GM12878 (cell line): Measurements from ENCODE around the gene BEST3. TPM values are rescaled to one million over a fixed set of nuclear protein-coding genes. Genes with fewer than 3 reads are reported as not detected.
"Not testable (repeated sequence)": the region's sequence is repeated elsewhere in the genome, so short reads cannot be mapped to it uniquely, and the experiment has no call there.

Experiments used
- ATAC-seq: fragments of 200-7000 bp; cut with Tn5 transposase; 3 replicates; pipeline ENCODE4 v1.9.1; 2020; ENCODE audit warnings: mild to moderate bottlenecking, moderate library complexity
- BruUV-seq: library from RNA; stranded (reverse); fragments of 400-500 nt; replicated peaks from 2 replicates; lab custom pipeline; 2021; lab: Mats Ljungman, UMichigan
- CTCF ChIA-PET: fragments of 300-600 bp; sonication (Branson Sonifier 250); formaldehyde crosslinking; extraction: SDS; loops from one replicate; lab custom pipeline; 2021; ENCODE audit warnings: inconsistent platforms; lab: Yijun Ruan, JAX
- POLR2A ChIA-PET: fragments of 350-600 bp; formaldehyde crosslinking; extraction: SDS; loops from one replicate; lab custom pipeline; 2021; ENCODE audit warnings: inconsistent platforms; lab: Charles Lee
- RAD21 ChIA-PET: fragments of 300-600 bp; sonication (Branson Sonifier 250); formaldehyde crosslinking; loops from one replicate; lab custom pipeline; 2023; ENCODE audit warnings: antibody characterized with exemption; ENCODE audit not compliant: unreplicated experiment; lab: Charles Lee
- SMC1A ChIA-PET: fragments of 300-600 bp; sonication (Branson Sonifier 250); formaldehyde crosslinking; loops from one replicate; lab custom pipeline; 2023; ENCODE audit not compliant: unreplicated experiment, uncharacterized antibody; lab: Charles Lee
- DNase-seq: peaks from one replicate; pipeline ENCODE4 v3.0.0-alpha.2; 2011; ENCODE audit warnings: low read depth, low spot score
- FAIRE-seq: peaks from 3 replicates; lab custom pipeline; 2011; peaks lifted over from hg19 to GRCh38; lab: Jason Lieb, UNC
- H2AFZ ChIP-seq: 2 replicates; pipeline ENCODE4 v1.6.0; 2011; ENCODE audit warnings: low read depth, low read length, control low read depth; ENCODE audit not compliant: control insufficient read depth
- H3K27ac ChIP-seq: 2 replicates; pipeline ENCODE4 v1.5.1; 2011; ENCODE audit warnings: control low read depth; ENCODE audit not compliant: control insufficient read depth, insufficient read depth
- H3K27me3 ChIP-seq, 2 experiments: replicated peaks in 1 of 2; 2 replicates each; pipeline versions ENCODE4 v1.6.0 to v1.6.1; 2011; ENCODE audit warnings: low read length in 1 of 2; ENCODE audit not compliant: control insufficient read depth in 2 of 2, insufficient read depth in 2 of 2
- H3K36me3 ChIP-seq, 2 experiments: 2 replicates each; pipeline ENCODE4 v1.5.1; 2011; ENCODE audit warnings: low read length in 1 of 2; ENCODE audit not compliant: control insufficient read depth in 2 of 2, insufficient read depth in 2 of 2
- H3K4me1 ChIP-seq: 2 replicates; pipeline ENCODE4 v1.6.1; 2011; ENCODE audit warnings: mild to moderate bottlenecking, low read length, moderate library complexity, mixed read lengths; ENCODE audit not compliant: control insufficient read depth, insufficient read depth
- H3K4me2 ChIP-seq: 2 replicates; pipeline ENCODE4 v1.6.0; 2011; ENCODE audit warnings: control low read depth; ENCODE audit not compliant: control insufficient read depth, insufficient read depth
- H3K4me3 ChIP-seq: fragments of 200-600 bp; sonication (generic); 2 replicates; pipeline ENCODE4 v1.5.1; 2016
- H3K79me2 ChIP-seq: 2 replicates; pipeline ENCODE4 v1.6.0; 2011; ENCODE audit warnings: low read length; ENCODE audit not compliant: control insufficient read depth, insufficient read depth
- H3K9ac ChIP-seq: 2 replicates; pipeline ENCODE4 v1.8.0; 2011; ENCODE audit warnings: low read length, control low read depth, mixed read lengths; ENCODE audit not compliant: control insufficient read depth, insufficient read depth
- H3K9me3 ChIP-seq: replicated peaks from 3 replicates; pipeline ENCODE4 v1.5.1; 2011; ENCODE audit warnings: mild to moderate bottlenecking, low read length; ENCODE audit not compliant: control insufficient read depth, insufficient read depth
- H4K20me1 ChIP-seq: 2 replicates; pipeline ENCODE4 v1.6.0; 2011; ENCODE audit not compliant: control insufficient read depth, insufficient read depth
- CBX3 ChIP-seq: fragments of 200-600 bp; sonication (generic); IDR thresholded peaks from 2 replicates; pipeline ENCODE4 v1.6.1; 2016; ENCODE audit warnings: low read depth, borderline replicate concordance
- CEBPB ChIP-seq, 2 experiments: fragments of 150-350 bp in 1 of 2; IDR thresholded peaks; 2 replicates each; pipeline ENCODE4 v1.6.1; 2012 to 2014; ENCODE audit warnings: low read depth in 2 of 2, low read length in 2 of 2, borderline replicate concordance in 1 of 2, inconsistent platforms in 1 of 2
- ESRRA ChIP-seq: IDR thresholded peaks from 2 replicates; pipeline ENCODE4 v1.6.1; 2012; ENCODE audit warnings: mild to moderate bottlenecking, low read length, improper control_type of control experiment
- MYB ChIP-seq: fragments of 150-350 bp; IDR thresholded peaks from 2 replicates; pipeline ENCODE4 v1.6.1; 2014; ENCODE audit warnings: mild to moderate bottlenecking, low read depth, low read length, borderline replicate concordance
- RFX5 ChIP-seq: IDR thresholded peaks from 2 replicates; pipeline ENCODE4 v1.6.1; 2011; ENCODE audit warnings: low read depth, low read length, improper control_type of control experiment
- STAT3 ChIP-seq: IDR thresholded peaks from 2 replicates; pipeline ENCODE4 v1.6.1; 2011; ENCODE audit warnings: low read depth, low read length, improper control_type of control experiment
- SUPT20H ChIP-seq: IDR thresholded peaks from 2 replicates; pipeline ENCODE4 v1.6.1; 2011; ENCODE audit warnings: low read depth, mild to moderate bottlenecking, low read length, moderate library complexity, borderline replicate concordance; ENCODE audit not compliant: control insufficient read depth
- ZNF24 ChIP-seq: fragments of 450-650 bp; IDR thresholded peaks from 2 replicates; pipeline ENCODE4 v1.6.1; 2017; ENCODE audit warnings: antibody characterized with exemption, mild to moderate bottlenecking
- ZZZ3 ChIP-seq: IDR thresholded peaks from 2 replicates; pipeline ENCODE4 v1.6.1; 2011; ENCODE audit warnings: low read depth; ENCODE audit not compliant: control insufficient read depth, insufficient read length
- WGBS: methylation state at CpG from one replicate; pipeline ENCODE4 v1.1.6; 2016; ENCODE audit warnings: low lambda C conversion rate; ENCODE audit not compliant: insufficient replicate concordance, insufficient coverage; ENCODE audit errors: missing lambda C conversion rate; 5-methylcytosine and 5-hydroxymethylcytosine counted together
- in situ Hi-C: fragments of 300-500 bp; cut with MboI; formaldehyde crosslinking; loops from 9 replicates; pipeline ENCODE4 v1.14.3; 2018; ENCODE audit warnings: mixed read lengths
- intact Hi-C: fragments of 100-400 bp; cut with micrococcal nuclease; formaldehyde crosslinking; loops from one replicate; pipeline ENCODE4 v1.14.2; 2022; ENCODE audit not compliant: unreplicated experiment
- polyA plus RNA-seq, 11 experiments: library from polyadenylated mRNA; depleted of rRNA in 4 of 11; unstranded in 6 of 11; stranded (reverse) in 5 of 11; fragments of >200 nt; fragmentation: Nextera tagmentation in 4 of 11; fragmentation: Illumina TruSeq in 1 of 11; extraction: Ambion mirVana in 4 of 11; extraction: Trizol in 1 of 11; gene quantifications; 1 replicate in 1 of 11; 2 replicates in 10 of 11; pipeline versions ENCODE4 v1.2.1 to v1.2.3, GENCODE V29; 2011 to 2016; ENCODE audit warnings: inconsistent platforms in 2 of 11, missing spikeins in 2 of 11, low read depth in 1 of 11
- total RNA-seq, 4 experiments: library from RNA; depleted of rRNA in 3 of 4; stranded (reverse); fragments of >200 nt in 3 of 4; fragmentation: Illumina TruSeq in 1 of 4; extraction: Trizol in 1 of 4; gene quantifications; 2 replicates each; pipeline versions ENCODE4 v1.2.1 to v1.2.3, GENCODE V29; 2013 to 2021
- TF ChIP-seq, protein P1 (sequence below): fragments of 450-650 bp; IDR thresholded peaks from 2 replicates; pipeline ENCODE4 v1.6.1; 2017; ENCODE audit warnings: mild to moderate bottlenecking, moderate library complexity
- TF ChIP-seq, protein P2 (sequence below): fragments of 450-650 bp; IDR thresholded peaks from 2 replicates; pipeline ENCODE4 v1.6.1; 2017; ENCODE audit warnings: borderline replicate concordance

Gene BEST3
- total and polyA plus RNA-seq, 10 of the 15 experiments (the other 5 are each of a cell fraction or from before 2014, with no cell fraction given): not detected

DNA sequence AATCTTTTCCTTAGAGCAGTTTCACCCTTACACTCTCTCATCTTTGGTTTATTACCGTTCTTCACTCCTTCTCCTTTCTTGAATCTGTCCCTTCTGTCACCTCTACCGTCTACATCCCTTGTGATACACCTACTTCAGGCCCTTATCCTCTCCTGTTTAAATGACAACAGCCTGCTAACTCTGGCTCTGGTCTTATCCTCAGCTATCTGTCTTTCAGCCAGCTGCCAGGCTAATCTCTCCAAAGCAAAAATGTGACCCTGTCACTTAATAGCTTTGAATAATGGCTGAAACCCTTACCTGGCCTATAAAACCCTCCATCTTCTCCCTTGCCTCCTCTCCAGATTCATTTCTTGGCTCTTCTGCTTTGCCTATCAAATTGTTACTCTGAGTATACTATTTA lies 32.3 kb downstream of the BEST3 start:
- BruUV-seq: no TSS peak
- in situ Hi-C loops: no loop called here
- CTCF ChIA-PET: no interaction called here

DNA sequence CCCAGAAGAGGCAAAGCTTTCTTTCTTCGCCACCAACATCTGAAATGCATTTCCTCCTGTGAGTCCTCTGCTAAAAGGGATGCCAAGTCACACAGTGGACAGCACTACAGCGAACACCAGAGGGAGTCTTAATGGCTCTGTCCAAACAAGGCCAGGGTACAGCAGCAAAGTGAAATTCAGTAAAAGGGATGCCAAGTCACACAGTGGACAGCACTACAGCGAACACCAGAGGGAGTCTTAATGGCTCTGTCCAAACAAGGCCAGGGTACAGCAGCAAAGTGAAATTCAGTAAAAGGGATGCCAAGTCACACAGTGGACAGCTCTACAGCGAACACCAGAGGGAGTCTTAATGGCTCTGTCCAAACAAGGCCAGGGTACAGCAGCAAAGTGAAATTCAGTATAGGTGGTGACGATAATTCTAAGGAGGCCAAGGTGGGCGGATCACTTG lies 34.1 kb downstream of the BEST3 start:
- SMC1A ChIA-PET: interaction anchor here (1.9 kb wide), 1 partner anchor 13 kb away, joined by 4 read pairs; no protein-coding TSS in a partner anchor
- H3K27ac ChIP-seq, RAD21 ChIA-PET, H3K4me1 ChIP-seq, H3K9me3 ChIP-seq, H3K36me3 ChIP-seq, intact Hi-C loops, H2AFZ ChIP-seq, H3K9ac ChIP-seq, H3K4me2 ChIP-seq, DNase-seq, ATAC-seq, POLR2A ChIA-PET, BruUV-seq, H3K4me3 ChIP-seq, H3K79me2 ChIP-seq, in situ Hi-C loops, FAIRE-seq, H3K27me3 ChIP-seq, CTCF ChIA-PET, H4K20me1 ChIP-seq: not testable (repeated sequence)
- 48% methylated on average over 5 of the region's 6 CpGs for WGBS

More for the DNA sequence above, 32.3 kb downstream of the BEST3 start:
- FAIRE-seq (no peak), ATAC-seq (no peak), DNase-seq (no peak)
- H4K20me1 ChIP-seq: no peaks in the 10 kb centered on the region
- intact Hi-C loops: no loop called here
- no peak overlapping the region for H3K4me2 ChIP-seq
- WGBS: 15% methylated on average over 2 of the region's 2 CpGs
- POLR2A ChIA-PET: no interaction called here
- no peak overlapping the region for H3K4me3 ChIP-seq
- H2AFZ ChIP-seq: no peak overlapping the region
- no peak overlapping the region for H3K27ac ChIP-seq
- RAD21 ChIA-PET: interaction anchor here (0.6 kb wide), 1 partner anchor 204 kb away, joined by 4 read pairs; no protein-coding TSS in a partner anchor
- no peak overlapping the region for H3K9ac ChIP-seq
- SMC1A ChIA-PET: interaction anchor here (1.9 kb wide), 1 partner anchor 14 kb away, joined by 4 read pairs; no protein-coding TSS in a partner anchor
- H3K36me3 ChIP-seq: no peaks in the 10 kb centered on the region
- H3K4me1 ChIP-seq: no peaks in the 10 kb centered on the region
- TF ChIP-seq ZZZ3: no peak
- TF ChIP-seq, protein P1, sequence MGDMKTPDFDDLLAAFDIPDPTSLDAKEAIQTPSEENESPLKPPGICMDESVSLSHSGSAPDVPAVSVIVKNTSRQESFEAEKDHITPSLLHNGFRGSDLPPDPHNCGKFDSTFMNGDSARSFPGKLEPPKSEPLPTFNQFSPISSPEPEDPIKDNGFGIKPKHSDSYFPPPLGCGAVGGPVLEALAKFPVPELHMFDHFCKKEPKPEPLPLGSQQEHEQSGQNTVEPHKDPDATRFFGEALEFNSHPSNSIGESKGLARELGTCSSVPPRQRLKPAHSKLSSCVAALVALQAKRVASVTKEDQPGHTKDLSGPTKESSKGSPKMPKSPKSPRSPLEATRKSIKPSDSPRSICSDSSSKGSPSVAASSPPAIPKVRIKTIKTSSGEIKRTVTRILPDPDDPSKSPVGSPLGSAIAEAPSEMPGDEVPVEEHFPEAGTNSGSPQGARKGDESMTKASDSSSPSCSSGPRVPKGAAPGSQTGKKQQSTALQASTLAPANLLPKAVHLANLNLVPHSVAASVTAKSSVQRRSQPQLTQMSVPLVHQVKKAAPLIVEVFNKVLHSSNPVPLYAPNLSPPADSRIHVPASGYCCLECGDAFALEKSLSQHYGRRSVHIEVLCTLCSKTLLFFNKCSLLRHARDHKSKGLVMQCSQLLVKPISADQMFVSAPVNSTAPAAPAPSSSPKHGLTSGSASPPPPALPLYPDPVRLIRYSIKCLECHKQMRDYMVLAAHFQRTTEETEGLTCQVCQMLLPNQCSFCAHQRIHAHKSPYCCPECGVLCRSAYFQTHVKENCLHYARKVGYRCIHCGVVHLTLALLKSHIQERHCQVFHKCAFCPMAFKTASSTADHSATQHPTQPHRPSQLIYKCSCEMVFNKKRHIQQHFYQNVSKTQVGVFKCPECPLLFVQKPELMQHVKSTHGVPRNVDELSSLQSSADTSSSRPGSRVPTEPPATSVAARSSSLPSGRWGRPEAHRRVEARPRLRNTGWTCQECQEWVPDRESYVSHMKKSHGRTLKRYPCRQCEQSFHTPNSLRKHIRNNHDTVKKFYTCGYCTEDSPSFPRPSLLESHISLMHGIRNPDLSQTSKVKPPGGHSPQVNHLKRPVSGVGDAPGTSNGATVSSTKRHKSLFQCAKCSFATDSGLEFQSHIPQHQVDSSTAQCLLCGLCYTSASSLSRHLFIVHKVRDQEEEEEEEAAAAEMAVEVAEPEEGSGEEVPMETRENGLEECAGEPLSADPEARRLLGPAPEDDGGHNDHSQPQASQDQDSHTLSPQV: no peak
- TF ChIP-seq, protein P2, sequence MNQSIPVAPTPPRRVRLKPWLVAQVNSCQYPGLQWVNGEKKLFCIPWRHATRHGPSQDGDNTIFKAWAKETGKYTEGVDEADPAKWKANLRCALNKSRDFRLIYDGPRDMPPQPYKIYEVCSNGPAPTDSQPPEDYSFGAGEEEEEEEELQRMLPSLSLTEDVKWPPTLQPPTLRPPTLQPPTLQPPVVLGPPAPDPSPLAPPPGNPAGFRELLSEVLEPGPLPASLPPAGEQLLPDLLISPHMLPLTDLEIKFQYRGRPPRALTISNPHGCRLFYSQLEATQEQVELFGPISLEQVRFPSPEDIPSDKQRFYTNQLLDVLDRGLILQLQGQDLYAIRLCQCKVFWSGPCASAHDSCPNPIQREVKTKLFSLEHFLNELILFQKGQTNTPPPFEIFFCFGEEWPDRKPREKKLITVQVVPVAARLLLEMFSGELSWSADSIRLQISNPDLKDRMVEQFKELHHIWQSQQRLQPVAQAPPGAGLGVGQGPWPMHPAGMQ: no peak
- no peak for TF ChIP-seq MYB
- no peak for TF ChIP-seq STAT3
- TF ChIP-seq ESRRA: no peak
- TF ChIP-seq ZNF24: no peak
- TF ChIP-seq RFX5: no peak
- TF ChIP-seq SUPT20H: no peak
- no peak for TF ChIP-seq CBX3
- TF ChIP-seq CEBPB (IDR thresholded peaks at IDR 0.05; ENCODE audit: borderline replicate concordance in 1 of 2, low read depth in 2 of 2, low read length in 2 of 2): no peak
- H3K9me3 ChIP-seq: no peaks in the 10 kb centered on the region
- H3K79me2 ChIP-seq: no peaks in the 10 kb centered on the region
- no peaks in the 10 kb centered on the region; a peak in 1 of 4 replicates for H3K27me3 ChIP-seq
